Activated CD4-positive, alpha-beta T cell treated with anti-CD3 and anti-CD28 coated beads, Interleukin-2, amount 50 U/mL, for 4 hours (primary cell): Measurements from ENCODE around the gene EPB41L4A.
A peak's percentile ranks its signal among the peaks of the same experiment; 100 is the strongest.
"Not testable (repeated sequence)": the region's sequence is repeated elsewhere in the genome, so short reads cannot be mapped to it uniquely, and the experiment has no call there.

Source experiments
- DNase-seq, 2 experiments: peaks; one replicate each; pipeline ENCODE4 v3.0.0-alpha.2; 2020

EPB41L4A gene

GRCh38 chr5:112419164-112419985 is at the start of gene EPB41L4A:
EPB41L4A (minus strand) TSS chr5:112419277; CDS start chr5:112419039, 238 bp downstream.
- no peak for DNase-seq

GRCh38 chr5:112467485-112467884 is 48.4 kb upstream of the EPB41L4A start:
- DNase-seq, result no peak

- DNase-seq, result not testable (repeated sequence)
Observed at GRCh38 chr5:112466261-112466660, 47.2 kb upstream of the EPB41L4A start.

DNA sequence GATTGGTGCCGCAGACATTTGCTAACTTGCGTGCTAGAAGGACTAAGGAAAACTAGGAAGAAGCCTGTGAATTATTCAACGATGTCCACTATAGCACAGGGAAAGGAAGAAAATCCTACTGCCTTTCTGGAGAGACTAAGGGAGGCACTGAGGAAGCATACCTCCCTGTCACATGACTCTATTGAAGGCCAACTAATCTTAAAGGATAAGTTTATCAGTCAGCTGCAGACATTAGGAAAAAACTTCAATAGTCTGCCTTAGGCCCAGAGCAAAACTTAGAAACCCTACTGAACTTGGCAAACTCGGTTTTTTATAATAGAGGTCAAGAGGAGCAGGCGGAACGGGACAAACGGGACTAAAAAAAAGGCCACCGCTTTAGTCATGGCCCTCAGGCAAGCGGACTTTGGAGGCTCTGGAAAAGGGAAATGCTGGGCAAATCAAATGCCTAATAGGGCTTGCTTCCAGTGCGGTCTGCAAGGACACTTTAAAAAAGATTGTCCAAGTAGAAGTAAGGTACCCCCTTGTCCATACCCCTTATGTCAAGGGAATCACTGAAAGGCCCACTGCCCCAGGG is 28.2 kb upstream of the EPB41L4A start:
- not testable (repeated sequence) for DNase-seq

DNA sequence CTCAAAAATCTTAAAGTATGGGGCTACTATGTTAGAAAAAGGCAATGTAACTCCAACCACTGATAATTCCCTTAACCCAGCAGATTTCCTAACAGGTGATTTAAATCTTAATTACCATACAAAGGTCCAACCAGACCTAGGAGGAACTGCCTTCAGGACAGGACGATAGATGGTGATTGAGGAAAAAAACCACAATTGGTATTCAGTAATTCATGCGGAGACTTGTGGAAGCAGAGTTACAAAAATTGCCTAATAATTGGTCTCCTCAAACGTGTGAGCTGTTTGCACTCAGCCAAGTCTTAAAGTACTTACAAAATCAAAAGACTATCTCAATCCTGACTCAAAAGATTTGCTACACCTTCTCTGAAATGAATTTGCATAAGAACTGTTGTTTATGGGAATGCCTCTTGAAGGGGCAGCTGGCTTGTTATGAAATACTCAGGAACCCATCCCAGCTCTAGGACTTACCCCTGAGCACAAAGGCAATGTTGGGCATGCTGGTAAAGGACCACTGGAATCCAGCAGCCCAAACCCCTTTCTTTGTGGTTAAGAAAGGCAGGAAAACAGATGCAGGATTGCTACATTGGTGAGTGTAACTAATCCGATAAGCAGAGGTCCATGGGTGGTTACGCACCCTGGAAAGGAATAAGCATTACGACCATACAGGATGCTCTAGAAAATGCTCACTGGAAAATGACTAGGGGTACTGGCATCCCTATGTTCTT is 26.7 kb upstream of the EPB41L4A start:
- no peak for DNase-seq

DNA sequence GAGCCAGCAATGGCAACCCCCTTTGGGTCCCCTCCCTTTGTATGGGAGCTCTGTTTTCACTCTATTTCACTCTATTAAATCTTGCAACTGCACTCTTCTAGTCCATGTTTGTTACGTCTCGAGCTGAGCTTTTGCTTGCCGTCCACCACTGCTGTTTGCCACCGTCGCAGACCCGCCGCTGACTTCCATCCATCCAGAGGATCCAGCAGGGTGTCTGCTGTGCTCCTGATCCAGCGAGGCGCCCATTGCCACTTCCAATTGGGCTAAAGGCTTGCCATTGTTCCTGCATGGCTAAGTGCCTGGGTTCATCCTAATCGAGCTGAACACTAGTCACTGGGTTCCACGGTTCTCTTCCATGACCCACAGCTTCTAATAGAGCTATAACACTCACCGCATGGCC is 24.9 kb upstream of the EPB41L4A start:
- not testable (repeated sequence) for DNase-seq

DNA sequence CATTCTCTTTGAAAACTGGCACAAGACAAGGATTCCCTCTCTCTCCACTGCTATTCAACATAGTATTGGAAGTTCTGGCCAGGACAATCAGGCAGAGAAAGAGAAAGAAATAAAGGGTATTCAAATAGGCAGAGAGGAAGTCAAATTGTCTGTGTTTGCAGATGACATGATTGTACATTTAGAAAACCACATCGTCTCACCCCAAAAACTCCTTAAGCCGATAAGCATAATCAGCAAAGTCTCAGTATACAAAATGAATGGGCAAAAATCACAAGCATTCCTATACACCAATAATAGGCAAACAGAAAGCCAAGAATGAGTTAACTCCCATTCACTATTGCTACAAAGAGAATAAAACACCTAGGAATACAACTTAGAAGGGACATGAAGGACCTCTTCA is 21.0 kb upstream of the EPB41L4A start:
- DNase-seq, result no peak

DNA sequence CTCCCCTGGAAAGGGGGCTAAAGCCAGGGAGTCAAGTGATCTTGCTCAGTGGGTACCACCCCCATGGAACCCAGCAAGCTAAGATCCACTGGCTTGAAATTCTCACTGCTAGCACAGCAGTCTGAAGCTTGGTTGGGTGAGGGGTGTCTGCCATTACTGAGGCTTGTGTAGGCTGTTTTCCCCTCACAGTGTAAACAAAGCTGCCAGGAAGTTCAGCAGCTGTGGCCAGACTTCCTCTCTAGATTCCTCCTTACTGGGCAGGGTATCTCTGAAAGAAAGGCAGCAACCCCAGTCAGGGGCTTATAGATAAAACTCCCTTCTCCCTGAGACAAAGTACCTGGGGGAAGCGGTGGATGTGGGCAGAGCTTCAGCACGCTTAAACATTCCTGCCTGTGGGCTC is 17.1 kb upstream of the EPB41L4A start:
- DNase-seq, result no peak

GRCh38 chr5:112434641-112435040 is 15.6 kb upstream of the EPB41L4A start:
- DNase-seq, result no peak

DNA sequence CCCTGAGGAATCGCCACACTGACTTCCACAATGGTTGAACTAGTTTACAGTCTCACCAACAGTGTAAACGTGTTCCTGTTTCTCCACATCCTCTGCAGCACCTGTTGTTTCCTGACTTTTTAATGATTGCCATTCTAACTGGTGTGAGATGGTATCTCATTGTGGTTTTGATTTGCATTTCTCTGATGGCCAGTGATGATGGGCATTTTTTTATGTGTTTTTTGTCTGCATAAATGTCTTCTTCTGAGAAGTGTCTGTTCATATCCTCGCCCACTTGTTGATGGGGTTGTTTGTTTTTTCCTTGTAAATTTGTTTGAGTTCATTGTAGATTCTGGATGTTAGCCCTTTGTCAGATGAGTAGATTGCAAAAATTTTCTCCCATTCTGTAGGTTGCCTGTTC is 7.1 kb upstream of the EPB41L4A start:
- not testable (repeated sequence) for DNase-seq

GRCh38 chr5:112419986-112420864 is 1.1 kb upstream of the EPB41L4A start:
- no peak for DNase-seq

- no peak for DNase-seq
Observed at GRCh38 chr5:112418659-112419163, 366 bp downstream of the EPB41L4A start.

- DNase-seq, result peak; percentile 26 to 29
Observed at GRCh38 chr5:112417931-112418658, 982 bp downstream of the EPB41L4A start.

- DNase-seq, result no peak
Observed at GRCh38 chr5:112415552-112415951, 3.5 kb downstream of the EPB41L4A start.

GRCh38 chr5:112413611-112414010 is 5.5 kb downstream of the EPB41L4A start:
- DNase-seq, result no peak

DNA sequence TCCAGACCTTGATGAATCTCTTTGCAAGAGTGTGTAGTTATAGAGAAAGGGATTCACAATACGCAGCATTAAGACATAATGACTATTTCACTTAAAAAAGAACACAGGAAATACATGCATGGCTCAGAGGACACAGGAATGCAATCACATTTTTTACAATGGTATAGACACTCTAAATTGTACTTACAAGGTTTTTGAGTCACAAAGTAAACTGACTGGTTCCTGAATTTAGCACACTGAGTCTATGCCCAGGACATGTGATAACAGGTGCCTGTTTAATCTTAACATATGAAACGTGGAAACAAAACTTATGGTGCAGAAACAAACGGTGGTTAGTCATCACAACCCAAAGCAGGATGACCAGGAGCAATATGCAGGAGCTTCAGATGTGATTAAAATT is 6.7 kb downstream of the EPB41L4A start:
- no peak for DNase-seq

DNA sequence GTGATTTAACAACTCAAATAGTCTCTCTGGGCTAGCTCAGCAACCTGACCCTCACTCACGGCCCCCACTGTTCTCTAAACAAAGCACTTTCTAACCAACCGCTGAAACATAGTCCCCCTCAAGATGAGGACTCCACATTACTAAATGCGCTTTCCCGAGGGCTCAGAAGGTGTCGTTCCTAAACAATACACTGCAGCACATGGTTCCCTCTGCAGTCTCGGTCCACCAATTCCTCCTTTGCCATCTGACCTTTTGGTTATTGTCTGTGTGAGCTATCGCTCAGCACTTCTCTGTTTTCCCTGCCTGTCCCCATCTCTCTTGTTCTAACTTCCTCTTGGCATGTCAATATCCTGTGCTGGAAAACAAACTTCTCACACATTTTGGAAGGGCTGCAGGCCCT is 7.2 kb downstream of the EPB41L4A start:
- DNase-seq, result no peak

DNA sequence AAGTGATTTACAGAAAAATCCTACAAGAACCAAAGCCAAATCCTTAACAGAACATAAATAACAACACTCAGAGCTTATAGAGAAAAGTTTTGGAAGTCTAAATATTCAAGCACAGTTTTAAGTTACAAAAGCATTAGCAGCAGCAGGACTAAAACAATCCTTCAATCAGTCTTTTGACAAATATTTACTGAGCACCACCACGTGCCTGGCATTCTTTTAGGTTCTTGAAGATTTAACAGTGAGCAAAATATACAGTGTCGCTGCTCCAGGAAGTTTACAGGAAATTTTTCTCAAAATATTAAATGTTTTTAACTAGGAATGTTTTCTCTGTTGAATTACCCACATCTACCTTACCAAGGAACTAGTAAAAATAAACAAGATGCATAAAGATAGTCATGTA is 11.4 kb downstream of the EPB41L4A start:
- DNase-seq, result no peak

- DNase-seq, result no peak
Observed at GRCh38 chr5:112407240-112407639, 11.8 kb downstream of the EPB41L4A start.

DNA sequence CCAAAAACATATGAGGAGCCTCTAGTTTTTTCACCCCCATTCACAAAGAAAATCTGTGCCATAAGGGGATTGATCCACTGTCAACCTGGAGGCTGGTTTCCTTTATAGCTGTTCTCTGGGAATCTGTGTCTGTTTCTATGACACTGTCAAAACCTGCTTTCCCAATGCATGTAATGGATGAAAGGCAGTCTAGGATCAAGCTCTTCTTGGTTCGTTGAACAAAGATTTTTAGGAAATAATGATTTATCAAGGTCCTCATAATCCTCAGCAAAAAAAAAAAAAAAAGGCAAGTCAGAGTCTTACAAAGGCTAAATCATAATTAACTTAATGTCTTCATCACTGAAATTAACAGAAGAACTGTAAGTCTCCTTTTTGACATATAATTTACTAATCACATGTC is 16.0 kb downstream of the EPB41L4A start:
- DNase-seq, result no peak

DNA sequence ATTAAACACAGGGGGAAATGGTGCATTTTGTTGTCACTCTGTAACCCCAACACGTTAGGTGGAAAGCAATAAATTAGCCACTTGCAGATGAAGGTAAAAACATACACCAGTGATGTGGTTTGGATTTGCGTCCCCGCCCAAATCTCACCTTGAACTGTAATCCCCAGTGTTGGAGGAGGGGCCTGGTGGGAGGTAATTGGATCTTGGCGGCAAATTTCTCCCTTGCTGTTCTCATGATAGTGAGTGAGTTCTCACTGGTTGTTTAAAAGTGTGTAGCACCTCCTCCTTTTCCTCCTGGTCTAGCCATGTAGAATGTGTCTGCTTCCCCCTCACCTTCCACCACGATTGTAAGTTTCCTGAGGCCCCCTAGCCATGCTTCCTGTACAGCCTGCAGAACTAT is 17.2 kb downstream of the EPB41L4A start:
- DNase-seq, result no peak

DNA sequence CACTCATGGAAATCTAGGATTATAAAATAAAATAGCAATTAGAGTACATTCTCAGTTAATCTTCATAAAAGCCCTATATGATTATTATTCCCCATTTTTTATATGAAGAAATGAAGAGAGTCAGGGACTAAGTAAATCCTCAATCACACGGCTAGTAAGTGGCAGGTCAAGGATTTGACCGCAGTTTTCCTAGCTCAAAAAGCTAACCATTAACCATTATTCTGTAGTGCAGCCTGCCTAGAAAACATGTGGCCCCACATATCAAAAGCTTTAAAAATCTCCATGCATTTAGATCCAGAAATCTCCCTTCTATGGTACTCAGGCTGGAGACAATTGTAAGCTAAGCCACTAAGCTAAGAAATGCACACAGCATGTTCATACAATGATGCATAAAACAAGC is 21.4 kb downstream of the EPB41L4A start:
- no peak for DNase-seq
